Aorta (tissue), 5 donors: Measurements from ENCODE around the gene CSRP2. TPM values are rescaled to one million over a fixed set of nuclear protein-coding genes. Genes with fewer than 3 reads are reported as not detected.

ENCODE experiments used
- ATAC-seq: fragments of 200-7000 bp; cut with Tn5 transposase; one replicate; pipeline ENCODE4 v1.9.1; 2022; ENCODE audit warnings: moderate library complexity; ENCODE audit not compliant: low FRiP score
- DNase-seq, 2 donors: peaks; one replicate each; pipeline ENCODE4 v3.0.0-alpha.2; 2020
- H3K27ac ChIP-seq, 2 donors: one replicate each; pipeline ENCODE4 v1.5.1; 2013; ENCODE audit warnings: low read length in 2 of 2, mild to moderate bottlenecking in 2 of 2, moderate library complexity in 2 of 2, control low read depth in 1 of 2, inconsistent platforms in 1 of 2, low read depth in 1 of 2
- H3K27me3 ChIP-seq, 2 donors: one replicate each; pipeline ENCODE4 v1.6.1; 2013; ENCODE audit warnings: control low read depth in 1 of 2, low read length in 1 of 2, mild to moderate bottlenecking in 1 of 2, moderate library complexity in 1 of 2; ENCODE audit not compliant: insufficient read depth in 2 of 2, control insufficient read depth in 1 of 2
- H3K36me3 ChIP-seq, 2 donors: one replicate each; pipeline ENCODE4 v1.6.1; 2013; ENCODE audit warnings: control low read depth in 1 of 2, low read length in 1 of 2, mild to moderate bottlenecking in 1 of 2; ENCODE audit not compliant: insufficient read depth in 2 of 2, control insufficient read depth in 1 of 2
- H3K4me1 ChIP-seq, 2 donors: one replicate each; pipeline ENCODE4 v1.6.1; 2013; ENCODE audit warnings: low read length in 2 of 2, control low read depth in 1 of 2, mild to moderate bottlenecking in 1 of 2, moderate library complexity in 1 of 2; ENCODE audit not compliant: insufficient read depth in 2 of 2, control insufficient read depth in 1 of 2
- H3K4me3 ChIP-seq, 2 donors: one replicate each; pipeline ENCODE4 v1.5.1; 2013; ENCODE audit warnings: low read length in 2 of 2, control low read depth in 1 of 2, mild to moderate bottlenecking in 1 of 2
- H3K9me3 ChIP-seq: one replicate; pipeline ENCODE4 v1.6.1; 2013; ENCODE audit warnings: mild to moderate bottlenecking, low read length; ENCODE audit not compliant: control insufficient read depth
- WGBS, 2 donors: extraction: QIAGEN DNeasy Blood & Tissue Kit; methylation state at CpG; one replicate each; pipeline ENCODE4 v1.1.7; 2013; 5-methylcytosine and 5-hydroxymethylcytosine counted together
- intact Hi-C, 2 donors: fragments of 100-400 bp; cut with DNase I; formaldehyde crosslinking; loops; one replicate each; pipeline versions ENCODE4 v1.14.2 to v1.15.0; 2022
- polyA plus RNA-seq, 2 donors: library from polyadenylated mRNA; stranded (reverse); fragments of 200-250 nt; gene quantifications; one replicate each; pipeline ENCODE4 v1.2.3, GENCODE V29; 2013
- total RNA-seq, 2 donors: library from RNA; stranded (reverse); fragmentation: NEBNext Ultra II Directional; extraction: Animal tissue kit (Norgen Biotek cat#: 25700); gene quantifications; one replicate each; pipeline ENCODE4 v1.2.1, GENCODE V29; 2021
- donor health status: healthy with polysubstance abuse.
- donor health status: Bipolar disorder and iron deficiency.
- donor health status: DM: no; HTN: no; CAD: no.
- donor health status: DM: no; HTN: no; CAD: no.
- donor health status: DM: yes; HTN: yes; CAD: no.

Gene CSRP2
- total and polyA plus RNA-seq, 4 donors: 67.4 to 179 (median 143) TPM

- 39 to 43% methylated on average over 4 of the region's 4 CpGs for WGBS, 2 donors
- DNase-seq (no peak), ATAC-seq (no peak)
- H3K4me3 ChIP-seq: no peak overlapping the region
- H3K27me3 ChIP-seq: no peaks in the 10 kb centered on the region
- peaks cover 2% of the 10 kb centered on the region for H3K9me3 ChIP-seq
- H3K36me3 ChIP-seq: peaks cover 0 to 7% of the 10 kb centered on the region in 2 donors
- intact Hi-C loops: no loop called here
- peak overlapping the region in 1 of 2 donors; percentile 51 for H3K27ac ChIP-seq
- H3K4me1 ChIP-seq: no peaks in the 10 kb centered on the region
Observed at GRCh38 chr12:76859611-76860010, 19.2 kb downstream of the CSRP2 start.

- Histone ChIP-seq H3K4me3 (no peak overlapping the region), H3K27ac (no peak overlapping the region), H3K27me3 (no peaks in the 10 kb centered on the region), H3K4me1 (no peaks in the 10 kb centered on the region), H3K9me3 (peaks cover 2% of the 10 kb centered on the region), H3K36me3 (peaks cover 0 to 5% of the 10 kb centered on the region in 2 donors)
- intact Hi-C loops: no loop called here
- ATAC-seq (no peak), DNase-seq (no peak)
- 69 to 74% methylated on average over 1 of the region's 1 CpG for WGBS, 2 donors
Observed at GRCh38 chr12:76856018-76856644, 22.7 kb downstream of the CSRP2 start.

GRCh38 chr12:76855271-76855670, 23.5 kb downstream of the CSRP2 start:
- no peak overlapping the region for H3K4me3 ChIP-seq
- WGBS, 2 donors: 96 to 97% methylated on average over 4 of the region's 4 CpGs
- intact Hi-C loops: no loop called here
- H3K27me3 ChIP-seq: no peaks in the 10 kb centered on the region
- peaks cover 0 to 7% of the 10 kb centered on the region in 2 donors for H3K36me3 ChIP-seq
- H3K9me3 ChIP-seq: peaks cover 2% of the 10 kb centered on the region
- no peak for DNase-seq
- H3K4me1 ChIP-seq: no peaks in the 10 kb centered on the region
- no peak overlapping the region for H3K27ac ChIP-seq
- ATAC-seq: no peak

GRCh38 chr12:76852106-76852505, 26.7 kb downstream of the CSRP2 start:
- WGBS, 2 donors: 92 to 94% methylated on average over 1 of the region's 1 CpG
- no peak for ATAC-seq
- Histone ChIP-seq H3K27me3 (no peaks in the 10 kb centered on the region), H3K36me3 (peaks cover 0 to 4% of the 10 kb centered on the region in 2 donors), H3K4me1 (no peaks in the 10 kb centered on the region), H3K4me3 (no peak overlapping the region), H3K27ac (no peak overlapping the region), H3K9me3 (peaks cover 2% of the 10 kb centered on the region)
- intact Hi-C loops: no loop called here
- no peak for DNase-seq

- no peak for ATAC-seq
- DNase-seq: no peak
- Histone ChIP-seq H3K4me3 (no peak overlapping the region), H3K36me3 (peaks cover 0 to 2% of the 10 kb centered on the region in 2 donors), H3K27ac (no peak overlapping the region), H3K9me3 (no peaks in the 10 kb centered on the region), H3K27me3 (no peaks in the 10 kb centered on the region), H3K4me1 (no peaks in the 10 kb centered on the region)
- intact Hi-C loops: no loop called here
- 84 to 90% methylated on average over 2 of the region's 2 CpGs for WGBS, 2 donors
Observed at GRCh38 chr12:76848132-76848531, 30.7 kb downstream of the CSRP2 start.

- DNase-seq (no peak), ATAC-seq (no peak)
- peaks cover 2 to 3% of the 10 kb centered on the region in 2 donors for H3K36me3 ChIP-seq
- no peaks in the 10 kb centered on the region for H3K9me3 ChIP-seq
- no peak overlapping the region for H3K4me3 ChIP-seq
- H3K4me1 ChIP-seq: no peaks in the 10 kb centered on the region
- H3K27me3 ChIP-seq: no peaks in the 10 kb centered on the region
- no peak overlapping the region for H3K27ac ChIP-seq
- intact Hi-C loops: no loop called here
- 83 to 86% methylated on average over 2 of the region's 2 CpGs for WGBS, 2 donors
Observed at GRCh38 chr12:76847260-76847659, 31.6 kb downstream of the CSRP2 start.

- ATAC-seq: no peak
- intact Hi-C loops: no loop called here
- 78 to 82% methylated on average over 3 of the region's 3 CpGs for WGBS, 2 donors
Observed at GRCh38 chr12:76836633-76837032, 42.2 kb downstream of the CSRP2 start.

GRCh38 chr12:76830436-76830835, 48.4 kb downstream of the CSRP2 start:
- no peaks in the 10 kb centered on the region for H3K27me3 ChIP-seq
- intact Hi-C loops: no loop called here
- H3K9me3 ChIP-seq: no peaks in the 10 kb centered on the region
- DNase-seq (no peak), ATAC-seq (no peak)
- no peaks in the 10 kb centered on the region for H3K4me1 ChIP-seq
- no peak overlapping the region for H3K4me3 ChIP-seq
- no peaks in the 10 kb centered on the region for H3K36me3 ChIP-seq
- no peak overlapping the region for H3K27ac ChIP-seq

More at GRCh38 chr12:76836633-76837032, 42.2 kb downstream of the CSRP2 start:
- Histone ChIP-seq H3K9me3 (no peaks in the 10 kb centered on the region), H3K4me1 (no peaks in the 10 kb centered on the region), H3K4me3 (no peak overlapping the region), H3K36me3 (peaks cover 0 to 2% of the 10 kb centered on the region in 2 donors), H3K27ac (no peak overlapping the region), H3K27me3 (no peaks in the 10 kb centered on the region)
- no peak for DNase-seq

- H3K36me3 ChIP-seq: no peaks in the 10 kb centered on the region
- no peak for ATAC-seq
- 11 to 13% methylated on average over 2 of the region's 2 CpGs for whole genome bisulfite sequencing, 2 donors
Observed at GRCh38 chr12:76820888-76821482, 57.8 kb downstream of the CSRP2 start.

More at GRCh38 chr12:76820888-76821482, 57.8 kb downstream of the CSRP2 start:
- Histone ChIP-seq H3K9me3 (no peaks in the 10 kb centered on the region), H3K4me3 (no peak overlapping the region), H3K27me3 (no peaks in the 10 kb centered on the region), H3K27ac (no peak overlapping the region), H3K4me1 (no peaks in the 10 kb centered on the region)
- intact Hi-C loops: loop anchor here (10.0 kb wide), 1 partner anchor 184 kb away; no protein-coding TSS in a partner anchor
- DNase-seq: peak in 1 of 2 donors; percentile 42
